WERI-Rb-1 (cell line): Measurements from ENCODE around the gene E2F4.

Experiments used
- DNase-seq: peaks from one replicate; pipeline ENCODE4 v3.0.0-alpha.2; 2020
- H3K27ac ChIP-seq: fragments of 250-450 bp; sonication (Bioruptor Pico); 2 replicates; pipeline ENCODE4 v1.5.1; 2020; ENCODE audit warnings: mild to moderate bottlenecking, moderate library complexity
- H3K27me3 ChIP-seq: fragments of 250-450 bp; sonication (Bioruptor Pico); 2 replicates; pipeline ENCODE4 v1.5.1; 2021; ENCODE audit warnings: mild to moderate bottlenecking, low read depth, moderate library complexity; ENCODE audit not compliant: insufficient read depth, severe bottlenecking
- H3K36me3 ChIP-seq: fragments of 250-450 bp; sonication (Bioruptor Pico); 2 replicates; pipeline ENCODE4 v1.5.1; 2020; ENCODE audit warnings: mild to moderate bottlenecking, moderate library complexity
- H3K4me3 ChIP-seq: 2 replicates; pipeline ENCODE4 v1.5.1; 2011; ENCODE audit warnings: low read depth, mild to moderate bottlenecking, control low read depth, low read length
- H3K9me3 ChIP-seq: fragments of 250-450 bp; sonication (Bioruptor Pico); 2 replicates; pipeline ENCODE4 v1.5.1; 2021; ENCODE audit warnings: mild to moderate bottlenecking, moderate library complexity; ENCODE audit not compliant: severe bottlenecking
- TF ChIP-seq, protein P1 (sequence below): IDR thresholded peaks from 2 replicates; pipeline ENCODE4 v1.5.1; 2011; ENCODE audit warnings: low read depth, mild to moderate bottlenecking, control low read depth, inconsistent platforms, low read length

E2F4 gene

GRCh38 chr16:67163164-67163998, 28.6 kb upstream of the E2F4 start:
- no peaks in the 10 kb centered on the region for H3K9me3 ChIP-seq
- peak overlapping the region; percentile 92 for H3K27ac ChIP-seq
- H3K36me3 ChIP-seq: no peaks in the 10 kb centered on the region
- no peaks in the 10 kb centered on the region for H3K27me3 ChIP-seq
- peak; percentile 79 for DNase-seq
- TF ChIP-seq, protein P1, sequence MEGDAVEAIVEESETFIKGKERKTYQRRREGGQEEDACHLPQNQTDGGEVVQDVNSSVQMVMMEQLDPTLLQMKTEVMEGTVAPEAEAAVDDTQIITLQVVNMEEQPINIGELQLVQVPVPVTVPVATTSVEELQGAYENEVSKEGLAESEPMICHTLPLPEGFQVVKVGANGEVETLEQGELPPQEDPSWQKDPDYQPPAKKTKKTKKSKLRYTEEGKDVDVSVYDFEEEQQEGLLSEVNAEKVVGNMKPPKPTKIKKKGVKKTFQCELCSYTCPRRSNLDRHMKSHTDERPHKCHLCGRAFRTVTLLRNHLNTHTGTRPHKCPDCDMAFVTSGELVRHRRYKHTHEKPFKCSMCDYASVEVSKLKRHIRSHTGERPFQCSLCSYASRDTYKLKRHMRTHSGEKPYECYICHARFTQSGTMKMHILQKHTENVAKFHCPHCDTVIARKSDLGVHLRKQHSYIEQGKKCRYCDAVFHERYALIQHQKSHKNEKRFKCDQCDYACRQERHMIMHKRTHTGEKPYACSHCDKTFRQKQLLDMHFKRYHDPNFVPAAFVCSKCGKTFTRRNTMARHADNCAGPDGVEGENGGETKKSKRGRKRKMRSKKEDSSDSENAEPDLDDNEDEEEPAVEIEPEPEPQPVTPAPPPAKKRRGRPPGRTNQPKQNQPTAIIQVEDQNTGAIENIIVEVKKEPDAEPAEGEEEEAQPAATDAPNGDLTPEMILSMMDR: no peak
- H3K4me3 ChIP-seq: peak overlapping the region; percentile 59

GRCh38 chr16:67163999-67164558, 27.9 kb upstream of the E2F4 start:
- Histone ChIP-seq H3K9me3 (no peaks in the 10 kb centered on the region), H3K36me3 (no peaks in the 10 kb centered on the region), H3K4me3 (peak overlapping the region; percentile 59), H3K27me3 (no peaks in the 10 kb centered on the region), H3K27ac (peak overlapping the region; percentile 92)
- TF ChIP-seq, protein P1: no peak
- no peak for DNase-seq

DNA sequence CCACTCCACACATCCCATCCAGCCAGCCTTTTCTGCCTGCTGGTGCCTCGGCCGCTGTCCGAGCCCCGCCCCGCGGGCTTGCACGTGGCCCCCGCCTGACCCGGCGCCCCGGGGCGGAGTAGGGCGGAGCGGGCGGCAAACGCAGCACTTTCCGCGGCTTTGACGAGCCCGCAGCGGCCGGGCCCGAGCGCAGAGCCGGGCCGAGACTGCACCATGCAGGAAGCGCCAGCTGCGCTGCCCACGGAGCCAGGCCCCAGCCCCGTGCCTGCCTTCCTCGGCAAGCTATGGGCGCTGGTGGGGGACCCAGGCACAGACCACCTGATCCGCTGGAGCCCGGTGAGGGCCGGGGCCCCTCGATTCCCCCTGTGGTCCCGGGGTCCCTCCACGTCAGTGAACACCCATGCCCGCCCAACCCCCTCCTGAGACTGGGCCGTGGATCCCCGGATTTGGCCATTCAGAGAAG, 27.3 kb upstream of the E2F4 start, which contains the start of gene HSF4:
HSF4 (plus strand) TSS at position 147 of the 463 bp plus-strand sequence; CDS start at position 214, 67 bp downstream.
- no peaks in the 10 kb centered on the region for H3K27me3 ChIP-seq
- peak within 1 kb of the TSS; percentile 92 for H3K27ac ChIP-seq
- TF ChIP-seq, protein P1: no peak
- no peaks in the 10 kb centered on the region for H3K36me3 ChIP-seq
- H3K9me3 ChIP-seq: no peaks in the 10 kb centered on the region
- peak within 1 kb of the TSS; percentile 59 for H3K4me3 ChIP-seq
- DNase-seq: no peak

DNA sequence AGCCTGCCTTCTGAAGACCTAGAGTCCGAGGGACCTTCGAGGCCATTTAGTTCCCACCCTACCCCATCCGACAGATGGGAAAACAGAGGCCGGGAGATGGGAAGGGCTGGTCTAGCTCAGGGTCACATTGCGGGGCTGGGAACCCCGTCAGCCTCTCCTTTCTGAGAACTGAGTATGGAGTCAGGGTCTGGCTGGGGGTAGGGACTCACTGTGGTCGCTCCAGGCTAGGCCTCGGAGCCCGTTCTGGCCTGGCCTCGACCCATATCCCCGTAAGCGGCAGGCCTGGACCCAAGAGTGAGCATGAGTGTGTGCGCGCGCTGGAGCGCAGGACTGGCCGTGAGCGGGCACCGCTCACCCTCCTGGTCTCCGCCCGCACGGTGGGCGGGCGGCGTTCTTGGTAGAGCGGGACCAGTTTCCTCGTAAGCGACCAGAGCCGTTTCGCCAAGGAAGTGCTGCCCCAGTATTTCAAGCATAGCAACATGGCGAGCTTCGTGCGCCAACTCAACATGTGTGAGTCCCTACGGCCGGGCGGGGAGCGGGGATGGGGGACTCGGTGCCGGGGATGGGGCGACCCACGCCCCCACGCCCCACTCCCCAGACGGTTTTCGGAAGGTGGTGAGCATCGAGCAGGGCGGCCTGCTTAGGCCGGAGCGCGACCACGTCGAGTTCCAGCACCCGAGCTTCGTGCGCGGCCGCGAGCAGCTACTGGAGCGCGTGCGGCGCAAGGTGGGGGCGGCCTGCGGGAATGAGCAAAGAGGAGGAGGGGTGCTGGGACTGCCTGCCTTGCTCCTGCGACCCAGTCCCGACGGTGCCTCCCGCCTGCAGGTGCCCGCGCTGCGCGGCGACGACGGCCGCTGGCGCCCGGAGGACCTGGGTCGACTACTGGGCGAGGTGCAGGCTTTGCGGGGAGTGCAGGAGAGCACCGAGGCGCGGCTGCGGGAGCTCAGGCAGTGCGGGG, 26.6 kb upstream of the E2F4 start:
- H3K9me3 ChIP-seq: no peaks in the 10 kb centered on the region
- H3K27ac ChIP-seq: no peak overlapping the region
- H3K36me3 ChIP-seq: no peaks in the 10 kb centered on the region
- H3K27me3 ChIP-seq: no peaks in the 10 kb centered on the region
- no peak for DNase-seq
- TF ChIP-seq, protein P1: no peak
- no peak overlapping the region for H3K4me3 ChIP-seq

- H3K9me3 ChIP-seq: no peaks in the 10 kb centered on the region
- H3K36me3 ChIP-seq: no peaks in the 10 kb centered on the region
- H3K4me3 ChIP-seq: no peak overlapping the region
- DNase-seq: no peak
- no peaks in the 10 kb centered on the region for H3K27me3 ChIP-seq
- H3K27ac ChIP-seq: no peak overlapping the region
- TF ChIP-seq, protein P1: no peak
Measured at GRCh38 chr16:67166110-67166547, 25.8 kb upstream of the E2F4 start.
